K562 (cell line): ENCODE measurements around the gene TMEM88. TPM values are rescaled to one million over a fixed set of nuclear protein-coding genes. Genes with fewer than 3 reads are reported as not detected.

Experiments
- CBX3 ChIP-seq, 2 experiments: IDR thresholded peaks; 1 replicate in 1 of 2; 2 replicates in 1 of 2; pipeline ENCODE4 v1.6.1; 2012; ENCODE audit warnings: inconsistent platforms in 2 of 2, low read length in 2 of 2, borderline replicate concordance in 1 of 2, control low read depth in 1 of 2
- GTF2F1 ChIP-seq: IDR thresholded peaks from 2 replicates; pipeline ENCODE4 v1.6.1; 2011; ENCODE audit warnings: low read depth, low read length, improper control_type of control experiment
- HDAC2 ChIP-seq: fragments of 450-650 bp; IDR thresholded peaks from 2 replicates; pipeline ENCODE4 v1.6.1; 2016; ENCODE audit warnings: mild to moderate bottlenecking
- HMG20B ChIP-seq: fragments of 250-450 bp; sonication (Bioruptor Pico); IDR thresholded peaks from 2 replicates; pipeline ENCODE4 v1.5.0; 2021; ENCODE audit warnings: mild to moderate bottlenecking
- HOXB6 ChIP-seq: fragments of 250-450 bp; sonication (Bioruptor Pico); IDR thresholded peaks from 2 replicates; pipeline ENCODE4 v1.5.1; 2022; ENCODE audit warnings: mild to moderate bottlenecking, borderline replicate concordance
- JUND ChIP-seq, 2 experiments: IDR thresholded peaks; 2 replicates in 1 of 2; 3 replicates in 1 of 2; pipeline ENCODE4 v1.6.1; 2011; ENCODE audit warnings: borderline replicate concordance in 2 of 2, low read depth in 2 of 2, low read length in 2 of 2, improper control_type of control experiment in 1 of 2, missing biosample characterization in 1 of 2, missing genetic modification characterization in 1 of 2, missing genetic modification reagents in 1 of 2
- KDM1A ChIP-seq, 2 experiments: fragments of 450-650 bp; IDR thresholded peaks; 2 replicates each; pipeline ENCODE4 v1.6.1; 2016; ENCODE audit warnings: mild to moderate bottlenecking in 2 of 2
- NCOA4 ChIP-seq: fragments of 450-650 bp; IDR thresholded peaks from 2 replicates; pipeline ENCODE4 v1.6.1; 2018; ENCODE audit warnings: mild to moderate bottlenecking; ENCODE audit not compliant: partially characterized antibody
- POLR2G ChIP-seq: fragments of 200-400 bp; formaldehyde crosslinking; IDR thresholded peaks from 2 replicates; pipeline ENCODE4 v1.6.1; 2017; ENCODE audit warnings: low read depth, mild to moderate bottlenecking, antibody characterized with exemption, low read length, moderate library complexity
- RBFOX2 ChIP-seq: fragments of 200-400 bp; formaldehyde crosslinking; IDR thresholded peaks from 2 replicates; pipeline ENCODE4 v1.6.1; 2017; ENCODE audit warnings: low read depth, mild to moderate bottlenecking, low read length, moderate library complexity
- SFPQ ChIP-seq: fragments of 200-400 bp; formaldehyde crosslinking; IDR thresholded peaks from 2 replicates; pipeline ENCODE4 v1.6.1; 2017; ENCODE audit warnings: mild to moderate bottlenecking, low read depth, low read length, moderate library complexity
- SLC30A9 ChIP-seq: fragments of 250-450 bp; sonication (Bioruptor Pico); IDR thresholded peaks from 2 replicates; pipeline ENCODE4 v1.8.0; 2022; ENCODE audit warnings: mild to moderate bottlenecking, moderate library complexity
- ZBTB2 ChIP-seq: fragments of 450-650 bp; IDR thresholded peaks from 2 replicates; pipeline ENCODE4 v1.6.1; 2016; ENCODE audit warnings: antibody characterized with exemption
- ZFP36 ChIP-seq: fragments of 150-350 bp; IDR thresholded peaks from 2 replicates; pipeline ENCODE4 v1.6.1; 2018; ENCODE audit warnings: low read length, low read depth; ENCODE audit not compliant: partially characterized antibody
- ZKSCAN8 ChIP-seq: fragments of 200-800 bp; sonication (Bioruptor generic); IDR thresholded peaks from 2 replicates; pipeline ENCODE4 v1.6.1; 2016; ENCODE audit warnings: missing genetic modification characterization, missing compliant biosample characterization
- ZNF143 ChIP-seq: sonication (generic); formaldehyde crosslinking; IDR thresholded peaks from 2 replicates; pipeline ENCODE4 v1.9.0; 2022; ENCODE audit warnings: mild to moderate bottlenecking, missing genetic modification reagents
- ZNF23 ChIP-seq: fragments of 250-450 bp; sonication (Bioruptor Pico); IDR thresholded peaks from 2 replicates; pipeline ENCODE4 v1.4.0; 2020; ENCODE audit warnings: mild to moderate bottlenecking
- ZNF431 ChIP-seq: sonication (generic); formaldehyde crosslinking; IDR thresholded peaks from 2 replicates; pipeline ENCODE4 v1.8.0; 2022; ENCODE audit warnings: mild to moderate bottlenecking, missing genetic modification reagents
- ZNF444 ChIP-seq: fragments of 250-450 bp; sonication (Bioruptor Pico); IDR thresholded peaks from 2 replicates; pipeline ENCODE4 v1.4.0; 2020; ENCODE audit warnings: mild to moderate bottlenecking, moderate library complexity
- ZNF518B ChIP-seq: fragments of 250-450 bp; sonication (Bioruptor Pico); IDR thresholded peaks from 2 replicates; pipeline ENCODE4 v1.5.0; 2021; ENCODE audit warnings: mild to moderate bottlenecking, moderate library complexity
- ZZZ3 ChIP-seq: fragments of 450-650 bp; IDR thresholded peaks from 2 replicates; pipeline ENCODE4 v1.6.1; 2016; ENCODE audit warnings: antibody characterized with exemption, mild to moderate bottlenecking, moderate library complexity
- polyA plus RNA-seq, 8 experiments: library from polyadenylated mRNA; depleted of rRNA in 4 of 8; stranded (reverse) in 5 of 8; unstranded in 3 of 8; fragments of >200 nt; fragmentation: Nextera tagmentation in 2 of 8; fragmentation: Illumina TruSeq in 1 of 8; extraction: Ambion mirVana in 2 of 8; extraction: Trizol in 1 of 8; gene quantifications; 2 replicates each; pipeline versions ENCODE4 v1.2.1 to v1.2.3, GENCODE V29; 2011 to 2014; ENCODE audit warnings: inconsistent platforms in 1 of 8, missing spikeins in 1 of 8
- total RNA-seq, 7 experiments: library from RNA; depleted of rRNA in 6 of 7; stranded (reverse); fragments of >200 nt in 6 of 7; fragmentation: Illumina TruSeq in 2 of 7; extraction: Trizol in 2 of 7; gene quantifications; 2 replicates each; pipeline versions ENCODE4 v1.2.1 to v1.2.3, GENCODE V29; 2011 to 2021; ENCODE audit warnings: low replicate concordance in 1 of 7

The TMEM88 gene
- total and polyA plus RNA-seq, 9 of the 15 experiments (the other 6 are each of a cell fraction or from before 2014, with no cell fraction given): 0.10 to 1.4 (median 0.36) TPM; not detected in 3

- TF ChIP-seq HOXB6 (CRISPR knock-in tag) (no peak), ZNF143 (CRISPR knock-in tag) (peak; percentile 88), ZNF444 (no peak), ZZZ3 (no peak), ZNF23 (CRISPR knock-in tag) (no peak), KDM1A (IDR thresholded peaks at IDR 0.05) (no peak), HDAC2 (no peak), POLR2G (peak; percentile 94), ZNF431 (CRISPR knock-in tag) (peak; percentile 43; the same call in 1 of the 2 replicates), RBFOX2 (peak; percentile 81), ZBTB2 (peak; percentile 54; the same call in 1 of the 2 replicates), SFPQ (no peak), ZFP36 (no peak), JUND (IDR thresholded peaks at IDR 0.05; ENCODE audit: borderline replicate concordance, low read depth, low read length) (peak; percentile 51; the same call in 1 of the 2 replicates), JUND (tag; IDR thresholded peaks at IDR 0.05; ENCODE audit: borderline replicate concordance, low read depth, low read length) (peak; percentile 18; the same call in 1 of the 3 replicates), SLC30A9 (no peak), GTF2F1 (no peak), HMG20B (CRISPR knock-in tag) (no peak), NCOA4 (no peak), ZKSCAN8 (CRISPR knock-in tag) (no peak), CBX3 (IDR thresholded peaks at IDR 0.05; ENCODE audit: borderline replicate concordance in 1 of 2, low read length in 2 of 2) (no peak; a peak in 1 of 3 replicates), ZNF518B (CRISPR knock-in tag) (no peak)
Measured at GRCh38 chr17:7856811-7857712, 2.2 kb downstream of the TMEM88 start, which contains the start of gene NAA38 (continued).
